Transverse colon (tissue), 4 donors: ENCODE measurements around the gene DOCK2.

Source experiments
- EP300 ChIP-seq: sonication (generic); formaldehyde crosslinking; IDR thresholded peaks from one replicate; pipeline ENCODE4 v1.6.1; 2017; ENCODE audit warnings: antibody characterized with exemption, low read depth
- POLR2A ChIP-seq: fragments of 450-650 bp; IDR thresholded peaks from one replicate; pipeline ENCODE4 v1.6.1; 2016; ENCODE audit warnings: antibody characterized with exemption, mild to moderate bottlenecking, moderate library complexity
- POLR2AphosphoS5 ChIP-seq, 3 donors: sonication (generic); formaldehyde crosslinking; IDR thresholded peaks; one replicate each; pipeline ENCODE4 v1.6.1; 2016; ENCODE audit warnings: antibody characterized with exemption in 3 of 3
- TF ChIP-seq, protein P1 (sequence below), 5 experiments: fragments of 200-600 bp in 3 of 5; fragments of 450-650 bp in 2 of 5; sonication (generic) in 3 of 5; IDR thresholded peaks; 1 replicate in 2 of 5; 2 replicates in 3 of 5; pipeline ENCODE4 v1.5.1; 2016 to 2017; ENCODE audit warnings: antibody characterized with exemption in 5 of 5, inconsistent platforms in 3 of 5, mild to moderate bottlenecking in 2 of 5, moderate library complexity in 1 of 5

GRCh38 chr5:169764018-169764378 is 126.9 kb downstream of the DOCK2 start:
- no peak for TF ChIP-seq POLR2A
- no peak for TF ChIP-seq EP300
- TF ChIP-seq, protein P1, sequence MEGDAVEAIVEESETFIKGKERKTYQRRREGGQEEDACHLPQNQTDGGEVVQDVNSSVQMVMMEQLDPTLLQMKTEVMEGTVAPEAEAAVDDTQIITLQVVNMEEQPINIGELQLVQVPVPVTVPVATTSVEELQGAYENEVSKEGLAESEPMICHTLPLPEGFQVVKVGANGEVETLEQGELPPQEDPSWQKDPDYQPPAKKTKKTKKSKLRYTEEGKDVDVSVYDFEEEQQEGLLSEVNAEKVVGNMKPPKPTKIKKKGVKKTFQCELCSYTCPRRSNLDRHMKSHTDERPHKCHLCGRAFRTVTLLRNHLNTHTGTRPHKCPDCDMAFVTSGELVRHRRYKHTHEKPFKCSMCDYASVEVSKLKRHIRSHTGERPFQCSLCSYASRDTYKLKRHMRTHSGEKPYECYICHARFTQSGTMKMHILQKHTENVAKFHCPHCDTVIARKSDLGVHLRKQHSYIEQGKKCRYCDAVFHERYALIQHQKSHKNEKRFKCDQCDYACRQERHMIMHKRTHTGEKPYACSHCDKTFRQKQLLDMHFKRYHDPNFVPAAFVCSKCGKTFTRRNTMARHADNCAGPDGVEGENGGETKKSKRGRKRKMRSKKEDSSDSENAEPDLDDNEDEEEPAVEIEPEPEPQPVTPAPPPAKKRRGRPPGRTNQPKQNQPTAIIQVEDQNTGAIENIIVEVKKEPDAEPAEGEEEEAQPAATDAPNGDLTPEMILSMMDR (IDR thresholded peaks at IDR 0.05), result no peak
- no peak for TF ChIP-seq POLR2AphosphoS5 (IDR thresholded peaks at IDR 0.05)
